ENCODE data around the gene NELL1.

DNA sequence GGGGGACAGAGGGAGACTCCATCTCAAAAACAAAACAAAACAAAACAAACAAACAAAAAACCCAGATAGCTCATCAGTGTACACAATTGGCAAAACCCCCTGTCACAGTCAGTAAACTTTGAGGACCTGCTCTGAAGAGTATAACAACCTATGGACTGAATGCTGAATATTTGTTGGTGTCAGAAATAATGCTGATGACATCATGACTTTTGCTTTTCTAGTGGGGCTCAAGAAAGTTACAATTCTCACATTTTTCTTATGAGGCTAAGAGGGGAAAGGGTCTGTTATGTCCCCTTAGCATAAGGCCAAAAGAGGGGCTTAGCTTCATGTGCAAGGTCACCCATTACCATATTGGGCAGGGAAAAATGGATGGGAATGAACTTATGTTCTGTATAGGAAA lies 207.4 kb downstream of the NELL1 start:
- TF ChIP-seq, protein P1, sequence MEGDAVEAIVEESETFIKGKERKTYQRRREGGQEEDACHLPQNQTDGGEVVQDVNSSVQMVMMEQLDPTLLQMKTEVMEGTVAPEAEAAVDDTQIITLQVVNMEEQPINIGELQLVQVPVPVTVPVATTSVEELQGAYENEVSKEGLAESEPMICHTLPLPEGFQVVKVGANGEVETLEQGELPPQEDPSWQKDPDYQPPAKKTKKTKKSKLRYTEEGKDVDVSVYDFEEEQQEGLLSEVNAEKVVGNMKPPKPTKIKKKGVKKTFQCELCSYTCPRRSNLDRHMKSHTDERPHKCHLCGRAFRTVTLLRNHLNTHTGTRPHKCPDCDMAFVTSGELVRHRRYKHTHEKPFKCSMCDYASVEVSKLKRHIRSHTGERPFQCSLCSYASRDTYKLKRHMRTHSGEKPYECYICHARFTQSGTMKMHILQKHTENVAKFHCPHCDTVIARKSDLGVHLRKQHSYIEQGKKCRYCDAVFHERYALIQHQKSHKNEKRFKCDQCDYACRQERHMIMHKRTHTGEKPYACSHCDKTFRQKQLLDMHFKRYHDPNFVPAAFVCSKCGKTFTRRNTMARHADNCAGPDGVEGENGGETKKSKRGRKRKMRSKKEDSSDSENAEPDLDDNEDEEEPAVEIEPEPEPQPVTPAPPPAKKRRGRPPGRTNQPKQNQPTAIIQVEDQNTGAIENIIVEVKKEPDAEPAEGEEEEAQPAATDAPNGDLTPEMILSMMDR (IDR thresholded peaks at IDR 0.05), result no peak
- TF ChIP-seq MYC (IDR thresholded peaks at IDR 0.05; ENCODE audit: borderline replicate concordance, low read length), result no peak
- no peak for TF ChIP-seq HDAC2 (IDR thresholded peaks at IDR 0.05)
- TF ChIP-seq CHD2 (IDR thresholded peaks at IDR 0.05; ENCODE audit: low read length, partially characterized antibody), result no peak

Data from A549 (cell line).